ENCODE results near the gene MYBPC3.
"Not testable (repeated sequence)": the region's sequence is repeated elsewhere in the genome, so short reads cannot be mapped to it uniquely, and the experiment has no call there.

The MYBPC3 gene

GRCh38 chr11:47340980-47341775 is 11.3 kb downstream of the MYBPC3 start:
- no peak for TF ChIP-seq CTCF (conservative IDR thresholded peaks at IDR 0.05; ENCODE audit: control insufficient read depth, insufficient read depth, low read depth, low read length)
- no peak for DNase-seq (ENCODE audit: low read depth)
- H3K4me3 ChIP-seq (ENCODE audit: control insufficient read depth, low read depth, low read length): no peak overlapping the region

GRCh38 chr11:47340010-47340409 is 12.5 kb downstream of the MYBPC3 start:
- no peak for DNase-seq (ENCODE audit: low read depth)
- no peak for TF ChIP-seq CTCF (conservative IDR thresholded peaks at IDR 0.05; ENCODE audit: control insufficient read depth, insufficient read depth, low read depth, low read length)
- no peak overlapping the region for H3K4me3 ChIP-seq (ENCODE audit: control insufficient read depth, low read depth, low read length)

- DNase-seq (ENCODE audit: low read depth): no peak
- TF ChIP-seq CTCF (conservative IDR thresholded peaks at IDR 0.05; ENCODE audit: control insufficient read depth, insufficient read depth, low read depth, low read length): no peak
- H3K4me3 ChIP-seq (ENCODE audit: control insufficient read depth, low read depth, low read length): no peak overlapping the region
Observed at GRCh38 chr11:47338396-47339241, 13.9 kb downstream of the MYBPC3 start.

GRCh38 chr11:47337229-47337924 is 15.1 kb downstream of the MYBPC3 start:
- TF ChIP-seq CTCF (conservative IDR thresholded peaks at IDR 0.05; ENCODE audit: control insufficient read depth, insufficient read depth, low read depth, low read length): no peak

GRCh38 chr11:47336595-47336994 is 15.9 kb downstream of the MYBPC3 start:
- TF ChIP-seq CTCF (conservative IDR thresholded peaks at IDR 0.05; ENCODE audit: control insufficient read depth, insufficient read depth, low read depth, low read length): no peak
- no peak overlapping the region for H3K4me3 ChIP-seq (ENCODE audit: control insufficient read depth, low read depth, low read length)
- DNase-seq (ENCODE audit: low read depth): no peak

More at GRCh38 chr11:47337229-47337924, 15.1 kb downstream of the MYBPC3 start:
- DNase-seq (ENCODE audit: low read depth): no peak
- H3K4me3 ChIP-seq (ENCODE audit: control insufficient read depth, low read depth, low read length): no peak overlapping the region

- no peak overlapping the region for H3K4me3 ChIP-seq (ENCODE audit: control insufficient read depth, low read depth, low read length)
- no peak for DNase-seq (ENCODE audit: low read depth)
- TF ChIP-seq CTCF (conservative IDR thresholded peaks at IDR 0.05; ENCODE audit: control insufficient read depth, insufficient read depth, low read depth, low read length): no peak
Observed at GRCh38 chr11:47335733-47336132, 16.8 kb downstream of the MYBPC3 start.

GRCh38 chr11:47334699-47335411 is 17.6 kb downstream of the MYBPC3 start:
- DNase-seq (ENCODE audit: low read depth): not testable (repeated sequence)

More at GRCh38 chr11:47334699-47335411, 17.6 kb downstream of the MYBPC3 start:
- not testable (repeated sequence) for H3K4me3 ChIP-seq (ENCODE audit: control insufficient read depth, low read depth, low read length)
